HepG2 (cell line): ENCODE data around the gene NPB. TPM values are rescaled to one million over a fixed set of nuclear protein-coding genes. Genes with fewer than 3 reads are reported as not detected.

Experiments used
- CC2D1A ChIP-seq: sonication (generic); formaldehyde crosslinking; IDR thresholded peaks from 2 replicates; pipeline ENCODE4 v1.8.1; 2023; ENCODE audit warnings: mild to moderate bottlenecking, missing genetic modification reagents
- FOXP4 ChIP-seq: sonication (generic); formaldehyde crosslinking; IDR thresholded peaks from 2 replicates; pipeline ENCODE4 v1.4.0; 2020; ENCODE audit warnings: missing genetic modification reagents
- HBP1 ChIP-seq: IDR thresholded peaks from 2 replicates; pipeline ENCODE4 v1.6.1; 2016; ENCODE audit warnings: low read depth, control low read depth
- HHEX ChIP-seq: IDR thresholded peaks from 2 replicates; pipeline ENCODE4 v1.6.1; 2016; ENCODE audit warnings: control low read depth
- HMG20A ChIP-seq: IDR thresholded peaks from 2 replicates; pipeline ENCODE4 v1.6.1; 2016; ENCODE audit warnings: borderline replicate concordance
- JDP2 ChIP-seq: sonication (generic); formaldehyde crosslinking; IDR thresholded peaks from 2 replicates; pipeline ENCODE4 v1.8.1; 2022; ENCODE audit warnings: missing genetic modification reagents, borderline replicate concordance
- KLF9 ChIP-seq: IDR thresholded peaks from 2 replicates; pipeline ENCODE4 v1.6.1; 2016; ENCODE audit warnings: low read depth
- LBX2 ChIP-seq: sonication (generic); formaldehyde crosslinking; IDR thresholded peaks from 2 replicates; pipeline ENCODE4 v1.5.0; 2020; ENCODE audit warnings: missing genetic modification reagents, mild to moderate bottlenecking, borderline replicate concordance
- NR2F6 ChIP-seq, 2 experiments: IDR thresholded peaks; 2 replicates each; pipeline ENCODE4 v1.6.1; 2016; ENCODE audit warnings: antibody characterized with exemption in 1 of 2, mild to moderate bottlenecking in 1 of 2
- NRL ChIP-seq: sonication (generic); formaldehyde crosslinking; IDR thresholded peaks from 2 replicates; pipeline ENCODE4 v1.5.0; 2020; ENCODE audit warnings: missing genetic modification reagents, mild to moderate bottlenecking, moderate library complexity, borderline replicate concordance
- RXRA ChIP-seq: sonication (generic); formaldehyde crosslinking; IDR thresholded peaks from 2 replicates; pipeline ENCODE4 v1.5.1; 2020; ENCODE audit warnings: missing genetic modification reagents
- SOX6 ChIP-seq, 2 experiments: fragments of 450-650 bp in 1 of 2; sonication (generic) in 1 of 2; formaldehyde crosslinking in 1 of 2; IDR thresholded peaks; 2 replicates each; pipeline versions ENCODE4 v1.4.0 to v1.6.1; 2017 to 2020; ENCODE audit warnings: antibody characterized with exemption in 1 of 2, mild to moderate bottlenecking in 1 of 2, missing genetic modification reagents in 1 of 2
- TAF15 ChIP-seq: fragments of 200-400 bp; formaldehyde crosslinking; IDR thresholded peaks from one replicate; pipeline ENCODE4 v1.6.1; 2018; ENCODE audit warnings: mild to moderate bottlenecking, low read depth, low read length; ENCODE audit not compliant: poor library complexity, severe bottlenecking
- TSC22D2 ChIP-seq: sonication (generic); formaldehyde crosslinking; IDR thresholded peaks from 2 replicates; pipeline ENCODE4 v1.5.1; 2020; ENCODE audit warnings: missing genetic modification reagents, mild to moderate bottlenecking, borderline replicate concordance
- ZC3H13 ChIP-seq: sonication (generic); formaldehyde crosslinking; IDR thresholded peaks from 2 replicates; pipeline ENCODE4 v1.8.1; 2023; ENCODE audit warnings: mild to moderate bottlenecking, missing genetic modification reagents, moderate library complexity
- ZFP82 ChIP-seq: sonication (generic); formaldehyde crosslinking; IDR thresholded peaks from 2 replicates; pipeline ENCODE4 v1.5.1; 2020; ENCODE audit warnings: mild to moderate bottlenecking, missing genetic modification reagents, borderline replicate concordance
- ZNF3 ChIP-seq: IDR thresholded peaks from 2 replicates; pipeline ENCODE4 v1.7.0; 2017; ENCODE audit warnings: inconsistent platforms
- ZNF362 ChIP-seq: sonication (generic); formaldehyde crosslinking; IDR thresholded peaks from 2 replicates; pipeline ENCODE4 v1.4.0; 2020; ENCODE audit warnings: missing genetic modification reagents, mild to moderate bottlenecking, borderline replicate concordance
- ZNF543 ChIP-seq: sonication (generic); formaldehyde crosslinking; IDR thresholded peaks from 2 replicates; pipeline ENCODE4 v1.4.0; 2020; ENCODE audit warnings: mild to moderate bottlenecking, missing genetic modification reagents
- ZNF572 ChIP-seq: sonication (generic); formaldehyde crosslinking; IDR thresholded peaks from 2 replicates; pipeline ENCODE4 v1.5.1; 2020; ENCODE audit warnings: mild to moderate bottlenecking, missing genetic modification reagents
- ZNF580 ChIP-seq: IDR thresholded peaks from 2 replicates; pipeline ENCODE4 v1.6.1; 2016; ENCODE audit warnings: low read depth, borderline replicate concordance
- ZNF644 ChIP-seq: IDR thresholded peaks from 2 replicates; pipeline ENCODE4 v1.6.1; 2016; ENCODE audit warnings: low read depth
- ZNF749 ChIP-seq: sonication (generic); formaldehyde crosslinking; IDR thresholded peaks from 2 replicates; pipeline ENCODE4 v1.8.0; 2022; ENCODE audit warnings: mild to moderate bottlenecking, missing genetic modification reagents, moderate library complexity, borderline replicate concordance
- ZSCAN9 ChIP-seq: IDR thresholded peaks from 2 replicates; pipeline ENCODE4 v1.6.1; 2016; ENCODE audit warnings: borderline replicate concordance
- polyA plus RNA-seq, 8 experiments: library from polyadenylated mRNA; depleted of rRNA in 3 of 8; stranded (reverse) in 7 of 8; unstranded in 1 of 8; fragments of >200 nt; fragmentation: Illumina TruSeq in 4 of 8; extraction: Trizol in 4 of 8; gene quantifications; 2 replicates each; pipeline versions ENCODE4 v1.2.1 to v1.2.3, GENCODE V29; 2011 to 2016; ENCODE audit warnings: low read depth in 4 of 8, missing spikeins in 1 of 8, mixed read lengths in 1 of 8; ENCODE audit not compliant: insufficient read depth in 1 of 8
- total RNA-seq, 5 experiments: library from RNA; depleted of rRNA; stranded (reverse); fragments of >200 nt; fragmentation: Illumina TruSeq; extraction: Trizol; gene quantifications; 2 replicates each; pipeline ENCODE4 v1.2.3, GENCODE V29; 2016; ENCODE audit warnings: low read depth in 1 of 5

The NPB gene
- total and polyA plus RNA-seq, 2 of the 13 experiments (the other 11 are each of a cell fraction or from before 2014, with no cell fraction given): 0.11 to 0.93 TPM

GRCh38 chr17:81909966-81910839 is 8.2 kb downstream of the NPB start (continued):
- TF ChIP-seq ZNF3 (CRISPR knock-in tag) (no peak), KLF9 (CRISPR knock-in tag) (peak; percentile 87; the same call in 1 of the 2 replicates), ZFP82 (no peak), ZNF362 (CRISPR knock-in tag) (no peak), HHEX (CRISPR knock-in tag) (no peak), ZNF749 (CRISPR knock-in tag) (peak; percentile 49; the same call in 1 of the 2 replicates), ZNF580 (CRISPR knock-in tag) (no peak; the same call in 1 of the 2 replicates), ZNF644 (peak; percentile 46; the same call in 1 of the 2 replicates), ZNF543 (CRISPR knock-in tag) (peak; percentile 49; the same call in 1 of the 2 replicates), HBP1 (CRISPR knock-in tag) (peak; percentile 75; the same call in 1 of the 2 replicates), ZC3H13 (CRISPR knock-in tag) (peak; percentile 99), TSC22D2 (CRISPR knock-in tag) (no peak), ZNF572 (peak; percentile 93), HMG20A (CRISPR knock-in tag) (peak; percentile 59; the same call in 1 of the 2 replicates), ZSCAN9 (CRISPR knock-in tag) (0 out of 2 replicates have a peak, but pooled peaks have one; percentile 28), NR2F6 (IDR thresholded peaks at IDR 0.05) (peak; percentile 96), NR2F6 (CRISPR knock-in tag; IDR thresholded peaks at IDR 0.05) (peak; percentile 96), SOX6 (IDR thresholded peaks at IDR 0.05) (no peak), SOX6 (CRISPR knock-in tag; IDR thresholded peaks at IDR 0.05) (peak; percentile 97), FOXP4 (CRISPR knock-in tag) (peak; percentile 85), LBX2 (CRISPR knock-in tag) (peak; percentile 54; the same call in 1 of the 2 replicates), NRL (CRISPR knock-in tag) (peak; percentile 97), CC2D1A (CRISPR knock-in tag) (0 out of 2 replicates have a peak, but pooled peaks have one; percentile 61), TAF15 (no peak), JDP2 (no peak), RXRA (CRISPR knock-in tag) (peak; percentile 97)
